Activated naive CD8-positive, alpha-beta T cell treated with anti-CD3 and anti-CD28 coated beads, Interleukin-2, amount 50 U/mL, for 16 hours (primary cell): Measurements from ENCODE around the gene ZNF189.
"Not testable (repeated sequence)": the region's sequence is repeated elsewhere in the genome, so short reads cannot be mapped to it uniquely, and the experiment has no call there.

Experiments used
- DNase-seq: peaks from one replicate; pipeline ENCODE4 v3.0.0-alpha.2; 2020; ENCODE audit warnings: low read depth, low spot score

Gene ZNF189

DNA sequence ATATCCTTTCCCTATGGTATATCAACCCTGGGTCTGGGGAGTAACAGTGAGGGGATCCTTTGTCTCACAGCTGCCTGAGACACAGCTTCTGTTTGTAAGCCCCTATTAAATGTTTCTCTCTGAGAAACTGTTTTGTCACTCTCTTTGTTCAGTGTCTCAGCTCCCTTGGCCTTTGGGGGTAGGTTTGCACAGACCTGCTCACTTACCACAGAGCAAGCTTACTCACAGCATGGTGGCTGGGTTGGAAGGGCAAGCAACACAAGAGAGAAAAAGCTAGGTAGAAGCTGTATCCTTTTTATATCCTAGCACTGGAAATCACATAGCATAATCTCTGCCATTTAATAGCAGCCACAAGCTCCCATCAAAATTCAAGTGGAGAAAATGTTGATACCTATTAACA, 18.4 kb upstream of the ZNF189 start:
- no peak for DNase-seq

DNA sequence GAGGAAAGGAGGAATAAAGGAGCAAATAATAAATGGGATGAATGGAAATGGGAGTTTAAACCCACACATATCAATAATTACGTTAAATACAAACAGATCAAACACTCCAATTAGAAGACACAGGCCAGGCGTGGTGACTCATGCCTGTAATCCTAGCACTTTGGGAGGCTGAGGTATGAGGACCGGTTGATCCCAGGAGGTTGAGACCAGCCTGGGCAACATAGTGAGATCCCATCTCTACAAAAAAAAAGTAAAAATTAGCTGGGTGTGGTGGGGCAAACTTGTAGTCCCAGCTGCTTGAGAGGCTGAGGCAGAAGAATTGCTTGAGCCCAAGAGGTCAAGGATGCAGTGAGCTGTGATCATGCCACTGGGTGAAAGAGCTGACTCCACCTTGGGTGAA, 17.5 kb upstream of the ZNF189 start:
- no peak for DNase-seq

DNA sequence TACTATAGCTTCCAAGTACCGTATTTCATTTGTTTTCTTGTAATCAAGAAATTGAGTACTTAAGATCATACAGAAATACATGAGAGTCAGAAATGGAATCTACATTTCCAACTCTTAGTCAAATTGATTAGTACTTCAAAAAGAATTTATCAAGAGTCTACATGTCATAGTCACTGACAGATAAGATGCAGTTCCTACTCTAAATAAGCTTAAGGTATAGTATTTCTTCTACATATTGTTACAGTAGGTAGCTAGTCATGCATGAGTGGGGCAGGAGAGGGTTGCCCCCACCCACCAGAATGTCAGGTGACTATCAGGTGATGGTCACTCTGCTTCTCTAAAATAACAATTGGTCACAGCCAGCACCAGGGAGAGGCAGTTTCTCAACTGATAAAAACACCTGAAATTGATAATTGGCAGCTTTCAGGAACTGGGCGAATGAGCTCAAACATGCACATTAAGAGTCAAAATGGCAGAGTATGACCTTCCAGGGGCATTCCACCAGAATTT, 16.8 kb upstream of the ZNF189 start:
- DNase-seq: no peak

DNA sequence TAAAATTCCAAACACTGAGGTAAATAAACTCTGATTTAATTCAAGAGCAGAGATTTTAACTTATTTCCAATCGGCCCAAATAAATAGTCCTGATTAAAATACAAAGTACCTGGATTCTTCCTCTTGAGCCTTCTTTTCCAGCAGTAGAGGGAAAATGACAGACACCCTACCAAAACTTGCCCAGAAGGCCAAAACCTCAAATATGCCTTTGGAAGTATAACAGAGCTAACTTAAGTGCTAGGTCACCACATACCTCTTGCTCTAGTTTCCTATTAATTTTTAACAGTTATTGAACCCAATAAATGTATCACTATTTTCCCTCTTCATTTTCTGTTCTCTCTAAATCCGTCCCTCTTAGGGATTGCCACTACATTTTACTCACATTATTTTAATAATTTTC, 15.3 kb upstream of the ZNF189 start:
- no peak for DNase-seq

DNA sequence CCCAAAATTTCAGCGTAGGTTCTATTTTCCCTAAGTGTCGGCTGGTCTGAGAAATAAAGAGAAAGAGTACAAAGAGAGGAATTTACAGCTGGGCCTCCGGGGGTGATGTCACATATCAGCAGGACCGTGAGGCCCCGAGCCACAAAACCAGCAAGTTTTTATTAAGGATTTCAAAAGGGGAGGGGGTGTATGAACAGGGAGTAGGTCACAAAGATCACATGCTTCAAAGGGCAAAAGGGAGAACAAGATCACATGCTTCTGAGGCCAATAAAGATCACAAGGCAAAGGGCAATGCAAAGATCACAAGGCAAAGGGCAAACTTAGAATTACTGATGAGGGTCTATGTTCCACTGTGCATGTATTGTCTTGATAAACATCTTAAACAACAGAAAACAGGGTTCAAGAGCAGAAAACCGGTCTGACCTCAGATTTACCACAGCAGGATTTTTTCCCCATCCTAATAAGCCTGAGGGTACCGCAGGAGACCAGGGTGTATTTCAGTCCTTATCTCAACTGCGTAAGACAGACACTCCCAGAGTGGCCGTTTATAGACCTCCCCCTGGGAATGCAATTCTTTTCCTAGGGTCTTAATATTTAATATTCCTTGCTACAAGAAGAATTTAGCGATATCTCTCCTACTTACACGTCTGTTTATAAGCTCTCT, 13.6 kb upstream of the ZNF189 start, which contains the start of gene BAAT:
BAAT (minus strand) TSS at position 134 of the 664 bp plus-strand sequence. CDS start 13,602 bp downstream, outside the sequence.
- DNase-seq: not testable (repeated sequence)

DNA sequence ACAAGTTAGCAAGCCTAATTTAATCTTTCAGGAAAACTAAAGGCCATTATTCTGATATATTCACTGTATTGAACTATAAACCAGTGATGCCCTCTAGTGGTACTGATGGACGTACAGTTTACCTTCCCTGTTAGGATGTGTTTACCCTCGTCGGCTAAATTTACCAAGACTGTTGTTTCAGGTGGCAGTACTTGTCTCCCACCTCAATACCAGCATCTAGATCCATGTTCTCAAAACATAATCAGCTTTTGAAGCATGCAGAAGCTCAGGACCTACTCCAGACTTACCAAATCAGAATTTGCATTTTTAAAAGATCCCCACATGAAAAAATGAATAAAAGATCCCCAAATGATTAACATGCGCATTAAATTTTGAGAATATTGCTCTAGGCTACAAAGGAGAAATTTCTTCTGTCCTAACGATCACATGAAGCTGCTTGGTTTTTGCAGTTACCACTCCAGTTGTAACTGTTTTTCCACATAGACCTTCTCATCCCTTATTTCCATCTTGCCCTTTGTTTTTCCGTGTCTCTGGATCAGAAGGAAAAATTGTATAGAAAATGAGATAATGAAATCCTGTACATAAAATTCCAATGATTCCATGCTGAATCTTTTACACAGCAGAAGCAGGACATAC, 10.7 kb upstream of the ZNF189 start:
- DNase-seq: no peak

DNA sequence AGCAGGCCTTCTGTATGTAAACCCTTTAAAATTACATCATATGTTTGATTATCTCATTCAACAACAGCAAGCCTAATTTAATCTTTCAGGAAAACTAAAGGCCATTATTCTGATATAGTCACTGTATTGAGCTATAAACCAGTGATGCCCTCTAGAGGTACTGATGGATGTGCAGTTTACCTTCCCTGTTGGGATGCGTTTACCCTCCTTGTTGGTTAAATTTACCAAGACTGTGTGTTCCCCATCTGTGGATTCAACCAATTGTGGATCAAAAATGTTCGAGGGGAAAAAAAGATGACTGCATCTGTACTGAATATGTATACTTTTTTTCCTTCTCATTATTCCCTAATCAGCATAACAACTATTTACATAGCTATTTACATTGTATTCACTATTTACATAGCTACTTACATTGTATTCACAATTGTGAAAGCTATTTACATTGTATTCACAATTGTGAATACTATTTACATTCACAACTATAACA, 10.1 kb upstream of the ZNF189 start:
- DNase-seq: no peak

DNA sequence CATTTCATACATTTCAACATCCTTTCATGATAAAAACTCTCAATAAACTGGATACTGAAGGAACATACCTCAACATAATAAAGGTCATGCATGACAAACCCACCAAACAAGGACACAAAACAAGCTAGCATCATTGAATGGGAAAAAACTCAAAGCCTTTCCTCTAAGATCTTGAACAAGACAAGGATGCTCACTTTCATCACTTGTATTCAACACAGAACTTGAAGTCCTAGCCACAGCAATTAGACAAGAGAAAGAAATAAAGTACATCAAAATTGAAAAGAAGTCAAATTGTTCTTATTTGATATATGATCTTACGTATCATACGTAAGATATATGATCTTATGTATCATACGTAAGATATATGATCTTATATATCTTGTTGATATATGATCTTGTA, 5.5 kb upstream of the ZNF189 start:
- DNase-seq: no peak

DNA sequence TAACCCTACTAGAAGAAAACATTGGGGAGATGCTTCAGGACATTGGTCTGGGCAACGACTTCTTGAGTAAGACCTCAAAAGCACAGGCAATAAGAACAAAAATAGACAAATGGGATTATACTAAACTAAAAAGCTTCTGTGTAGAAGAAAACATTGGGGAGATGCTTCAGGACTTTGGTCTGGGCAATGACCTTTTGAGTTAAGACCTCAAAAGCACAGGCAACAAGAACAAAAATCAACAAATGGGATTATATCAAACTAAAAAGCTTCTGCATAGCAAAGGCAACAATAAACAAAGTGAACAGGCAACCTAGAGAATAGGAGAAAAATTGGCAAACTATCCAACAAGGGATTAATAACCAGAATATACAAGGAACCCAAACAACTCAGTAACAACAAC, 4.0 kb upstream of the ZNF189 start:
- DNase-seq: no peak

DNA sequence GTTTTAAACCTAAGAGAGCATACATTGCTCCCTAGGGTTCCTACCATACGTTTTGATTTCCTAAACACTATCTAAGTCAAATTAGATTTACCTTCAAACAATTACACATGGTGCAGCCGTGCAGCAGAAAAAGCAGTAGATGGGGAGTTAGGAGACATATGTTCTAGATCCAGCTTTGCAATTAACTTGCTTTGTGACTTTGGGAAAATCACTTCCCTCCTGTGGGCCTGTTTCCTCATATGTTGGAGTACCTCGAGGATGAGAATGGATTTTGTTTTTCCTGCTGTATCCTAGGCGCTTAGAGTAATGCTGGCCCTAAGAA, 944 bp upstream of the ZNF189 start:
- no peak for DNase-seq

DNA sequence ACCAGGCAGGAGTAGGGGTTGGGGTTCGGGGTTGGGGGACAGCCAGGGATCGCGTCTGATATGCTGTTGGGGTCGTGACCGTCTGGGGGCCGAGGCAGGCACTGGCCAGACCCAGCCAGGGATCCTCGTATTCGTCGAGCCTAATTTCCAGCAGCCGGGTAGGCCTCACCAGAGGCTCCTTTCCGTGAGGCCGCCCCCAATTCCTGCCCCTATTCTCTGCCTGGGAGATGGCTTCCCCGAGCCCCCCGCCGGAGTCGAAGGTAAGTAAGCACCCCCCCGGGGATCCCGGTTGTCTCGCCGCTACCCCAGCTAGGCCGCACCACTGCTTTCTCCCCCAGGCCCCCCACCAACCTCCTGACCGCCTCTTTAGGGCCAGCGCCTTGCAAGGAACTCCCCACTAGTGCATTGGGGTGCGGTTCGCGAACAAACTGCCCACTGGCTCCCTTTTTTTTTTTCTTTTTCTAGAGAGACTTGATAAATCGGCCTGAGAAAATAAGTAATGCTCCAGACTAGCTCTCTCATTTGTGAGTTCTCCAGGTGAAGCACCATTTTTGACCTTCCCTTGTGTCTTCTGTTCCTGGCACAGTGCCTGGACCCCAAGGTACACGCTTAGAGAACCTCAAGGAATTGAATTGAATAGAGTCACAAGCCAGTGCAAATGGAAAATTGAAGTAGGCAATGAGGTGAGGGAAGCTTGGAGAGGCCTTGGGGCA, 435 bp downstream of the ZNF189 start:
- no peak for DNase-seq

DNA sequence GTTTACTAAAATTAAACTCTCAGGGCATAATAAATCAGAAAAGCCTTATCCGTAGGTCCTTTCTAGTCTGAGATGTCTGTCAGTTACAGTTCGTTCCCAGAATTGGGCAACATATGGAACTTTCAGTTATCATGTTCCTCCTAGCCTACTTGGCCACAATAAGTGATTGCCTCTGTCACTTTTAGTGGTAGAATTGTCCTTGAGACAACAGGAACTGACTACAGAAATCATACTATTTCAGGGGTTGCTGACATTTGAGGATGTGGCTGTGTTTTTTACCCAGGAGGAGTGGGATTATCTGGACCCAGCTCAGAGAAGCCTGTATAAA, 956 bp downstream of the ZNF189 start:
- no peak for DNase-seq

DNA sequence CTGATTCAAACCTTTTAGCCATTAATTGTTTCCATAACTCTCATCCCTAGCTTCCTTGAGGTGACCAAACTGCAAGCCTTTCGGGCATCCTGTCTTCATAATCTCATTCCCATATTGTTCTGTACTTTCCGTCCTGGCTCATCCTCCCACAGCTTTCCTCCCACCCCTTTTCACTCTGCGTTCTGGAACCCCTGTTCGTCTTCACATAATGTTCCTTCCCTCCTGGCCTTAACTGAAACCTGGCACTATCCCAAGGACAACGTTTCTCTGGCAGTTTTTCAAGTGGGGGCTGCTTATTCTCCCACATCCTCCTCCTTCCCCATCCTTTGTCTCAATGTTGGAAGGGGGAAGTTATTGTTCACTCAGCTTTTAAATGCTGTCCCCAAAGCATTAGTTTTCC, 1.5 kb downstream of the ZNF189 start:
- no peak for DNase-seq

DNA sequence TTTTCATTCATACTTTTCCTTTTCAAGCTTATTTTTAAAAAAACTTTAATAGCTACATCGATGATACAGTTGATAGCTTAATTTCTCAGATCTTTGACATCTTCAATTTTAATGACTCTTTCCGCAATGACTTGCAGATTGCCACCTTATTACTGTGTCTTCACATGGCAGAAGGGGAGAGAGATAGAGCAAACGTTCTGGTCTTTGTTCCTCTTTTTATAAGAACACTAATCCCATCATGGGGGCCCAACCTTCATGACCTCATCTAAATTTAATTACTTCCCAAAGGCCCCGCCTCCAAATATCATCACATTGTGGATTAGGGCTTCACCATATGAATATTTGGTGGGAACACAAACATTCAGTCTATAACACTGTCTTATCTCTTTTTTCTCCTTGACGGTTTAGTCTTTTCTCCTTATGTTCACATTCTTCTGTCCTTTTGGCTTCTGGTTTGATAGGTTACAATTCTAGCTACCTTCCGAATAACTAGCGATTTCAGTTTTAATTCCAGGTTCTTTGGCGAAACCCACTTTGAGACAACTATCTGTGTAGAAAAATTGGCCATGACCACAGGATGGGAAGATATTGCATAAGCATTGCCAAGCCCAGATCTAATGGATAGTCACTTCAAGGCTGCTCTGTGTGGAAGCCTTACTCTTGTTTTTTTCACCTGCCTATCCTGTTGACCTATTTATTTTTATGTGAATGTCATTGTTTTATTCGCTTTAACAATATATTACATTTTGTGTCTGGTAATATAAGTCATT, 5.0 kb downstream of the ZNF189 start:
- DNase-seq: no peak

DNA sequence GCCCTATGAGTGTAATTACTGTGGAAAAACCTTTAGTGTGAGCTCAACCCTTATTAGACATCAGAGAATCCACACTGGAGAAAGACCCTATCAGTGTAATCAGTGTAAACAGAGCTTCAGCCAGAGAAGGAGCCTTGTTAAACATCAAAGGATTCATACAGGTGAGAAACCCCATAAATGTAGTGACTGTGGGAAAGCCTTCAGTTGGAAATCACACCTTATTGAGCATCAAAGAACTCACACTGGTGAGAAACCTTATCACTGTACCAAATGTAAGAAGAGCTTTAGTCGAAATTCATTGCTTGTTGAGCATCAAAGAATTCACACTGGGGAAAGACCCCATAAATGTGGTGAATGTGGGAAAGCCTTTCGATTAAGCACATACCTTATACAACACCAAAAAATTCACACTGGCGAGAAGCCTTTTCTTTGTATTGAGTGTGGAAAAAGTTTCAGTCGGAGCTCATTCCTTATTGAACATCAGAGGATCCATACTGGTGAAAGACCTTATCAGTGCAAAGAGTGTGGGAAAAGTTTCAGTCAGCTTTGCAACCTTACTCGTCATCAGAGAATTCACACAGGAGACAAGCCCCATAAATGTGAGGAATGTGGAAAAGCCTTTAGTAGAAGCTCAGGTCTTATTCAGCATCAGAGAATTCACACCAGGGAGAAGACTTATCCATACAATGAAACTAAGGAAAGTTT, 9.9 kb downstream of the ZNF189 start:
- no peak for DNase-seq

DNA sequence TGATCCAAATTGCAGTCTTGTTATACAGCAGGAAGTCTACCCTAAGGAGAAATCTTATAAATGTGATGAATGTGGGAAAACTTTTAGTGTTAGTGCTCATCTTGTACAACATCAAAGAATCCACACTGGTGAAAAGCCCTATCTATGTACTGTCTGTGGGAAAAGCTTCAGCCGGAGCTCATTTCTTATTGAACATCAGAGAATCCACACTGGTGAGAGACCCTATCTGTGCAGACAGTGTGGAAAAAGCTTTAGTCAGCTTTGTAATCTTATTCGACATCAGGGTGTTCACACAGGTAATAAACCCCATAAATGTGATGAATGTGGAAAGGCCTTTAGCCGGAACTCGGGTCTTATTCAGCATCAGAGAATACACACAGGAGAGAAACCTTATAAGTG, 10.4 kb downstream of the ZNF189 start:
- DNase-seq: no peak

DNA sequence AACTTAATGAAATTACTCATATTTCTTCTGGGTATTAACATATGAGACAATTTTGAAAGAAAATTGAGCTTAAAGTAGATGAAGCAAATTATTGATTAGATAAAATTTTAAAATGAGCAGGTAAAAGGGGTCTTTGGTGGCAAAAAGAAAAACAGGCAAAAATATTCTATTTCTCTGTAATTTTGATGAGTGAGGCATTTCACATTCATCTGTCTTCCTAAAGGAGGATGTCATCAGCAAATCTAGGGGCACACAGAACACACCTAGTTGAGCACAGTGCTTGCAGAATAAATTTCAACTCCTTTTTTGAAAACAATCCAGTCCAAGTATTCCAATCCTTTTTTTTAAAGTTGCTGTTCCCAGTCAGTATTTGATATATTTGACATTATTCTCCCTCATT, 16.2 kb downstream of the ZNF189 start:
- no peak for DNase-seq

DNA sequence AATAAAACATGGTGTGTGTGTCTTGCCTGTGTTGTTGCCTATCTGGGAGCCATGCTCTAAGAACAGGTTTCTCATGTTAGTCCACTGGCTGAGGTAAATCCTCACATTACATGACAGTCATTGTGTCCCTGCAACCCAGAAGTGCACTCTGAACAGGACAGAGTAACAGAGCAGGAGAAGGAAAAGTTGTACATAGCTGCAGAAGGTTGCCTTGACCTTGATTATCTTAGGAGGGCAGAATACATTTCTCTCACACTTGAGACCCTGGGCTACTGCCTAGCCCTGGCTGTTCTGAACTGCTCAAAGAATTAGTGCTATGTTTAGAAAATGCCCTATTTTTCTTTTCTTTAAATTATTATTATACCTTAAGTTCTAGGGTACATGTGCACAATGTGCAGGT, 16.9 kb downstream of the ZNF189 start:
- no peak for DNase-seq

DNA sequence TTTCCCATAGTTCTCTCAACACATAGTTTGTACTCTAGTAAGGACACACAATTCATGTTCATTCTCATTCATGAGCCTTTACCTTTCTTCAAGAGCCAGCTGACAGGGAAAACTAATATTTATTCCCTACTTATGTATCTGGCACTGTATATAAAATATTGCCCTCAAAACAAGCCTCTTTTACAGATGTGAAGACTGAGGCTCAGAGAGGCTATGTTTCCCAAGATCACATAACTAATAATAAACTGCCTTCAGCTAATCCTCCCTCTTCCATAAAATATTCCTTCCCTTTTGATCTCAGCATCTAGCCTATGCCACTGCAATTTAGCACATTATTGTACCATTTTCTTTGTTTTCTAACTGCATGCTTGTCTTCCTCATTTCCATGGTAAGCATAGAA, 18.7 kb downstream of the ZNF189 start:
- DNase-seq: no peak

DNA sequence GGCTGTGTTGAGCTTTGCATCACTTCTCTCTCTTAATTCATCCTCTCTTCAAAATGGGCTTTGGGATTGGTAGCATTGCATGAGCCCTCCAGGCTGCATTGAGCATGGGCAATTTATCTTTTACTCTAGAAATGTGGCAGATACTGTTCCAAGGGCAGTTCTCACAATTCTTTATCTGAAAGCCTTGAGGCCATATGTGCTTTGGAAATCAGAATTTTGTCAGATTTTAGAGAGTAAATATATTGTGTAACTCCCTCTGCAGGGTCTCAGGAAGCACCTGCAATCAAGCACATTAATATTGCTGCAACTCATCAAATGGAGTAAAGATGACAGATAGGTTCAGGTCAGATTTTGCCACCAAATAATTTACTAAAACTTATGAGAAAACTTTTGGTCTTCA, 19.3 kb downstream of the ZNF189 start:
- no peak for DNase-seq
